ENCODE results near the gene GNG7. TPM values are rescaled to one million over a fixed set of nuclear protein-coding genes. Genes with fewer than 3 reads are reported as not detected.
A peak's percentile ranks its signal among the peaks of the same experiment; 100 is the strongest.

GNG7 gene
- polyA plus RNA-seq, 3 donors from 2014 or later, result 0.22 to 0.84 (median 0.33) TPM

- no peak overlapping the region for H3K4me3 Mint-ChIP-seq
- H3K9me3 Mint-ChIP-seq, result peaks cover 0 to 5% (median 0%) of the 10 kb centered on the region in 6 donors
- H3K36me3 Mint-ChIP-seq, result peaks cover 0 to 4% (median 0%) of the 10 kb centered on the region in 3 donors
- H3K27ac Mint-ChIP-seq, result no peak overlapping the region
- H3K27me3 Mint-ChIP-seq (ENCODE audit: low read depth in 3 of 3), result peaks cover 10 to 14% (median 10%) of the 10 kb centered on the region in 3 donors
- DNase-seq, result no peak
- H3K4me1 Mint-ChIP-seq, result peaks cover 5% of the 10 kb centered on the region in 2 donors
Measured at GRCh38 chr19:2485428-2485827, 217.1 kb downstream of the GNG7 start.

- no peak for DNase-seq
- H3K4me3 Mint-ChIP-seq, result no peak overlapping the region
- H3K36me3 Mint-ChIP-seq, result peaks cover 0 to 4% (median 0%) of the 10 kb centered on the region in 3 donors
- H3K27ac Mint-ChIP-seq, result no peak overlapping the region
- peaks cover 3 to 6% (median 3%) of the 10 kb centered on the region in 3 donors for H3K27me3 Mint-ChIP-seq (ENCODE audit: low read depth in 3 of 3)
- peaks cover 0 to 8% of the 10 kb centered on the region in 2 donors for H3K4me1 Mint-ChIP-seq
- peaks cover 0 to 5% (median 0%) of the 10 kb centered on the region in 6 donors for H3K9me3 Mint-ChIP-seq
Measured at GRCh38 chr19:2484178-2484937, 218.1 kb downstream of the GNG7 start.

GRCh38 chr19:2483484-2484151 lies 218.9 kb downstream of the GNG7 start:
- H3K4me3 Mint-ChIP-seq, result no peak overlapping the region
- no peak for DNase-seq
- H3K27ac Mint-ChIP-seq, result peak overlapping the region in 1 of 6 donors; percentile 34
- H3K4me1 Mint-ChIP-seq, result peaks cover under 1 to 10% of the 10 kb centered on the region in 2 donors
- H3K36me3 Mint-ChIP-seq, result peaks cover 0 to 4% (median 0%) of the 10 kb centered on the region in 3 donors
- H3K9me3 Mint-ChIP-seq, result peaks cover 0 to 5% (median 0%) of the 10 kb centered on the region in 6 donors
- peaks cover 4 to 7% (median 5%) of the 10 kb centered on the region in 3 donors for H3K27me3 Mint-ChIP-seq (ENCODE audit: low read depth in 3 of 3)

- Mint-ChIP-seq H3K4me1 (peaks cover 6 to 16% of the 10 kb centered on the region in 2 donors), H3K27me3 (ENCODE audit: low read depth in 3 of 3) (peaks cover 6 to 13% (median 9%) of the 10 kb centered on the region in 3 donors), H3K27ac (no peak overlapping the region), H3K36me3 (peaks cover 0 to 4% (median 3%) of the 10 kb centered on the region in 3 donors), H3K9me3 (peaks cover 0 to 5% (median 0%) of the 10 kb centered on the region in 6 donors), H3K4me3 (no peak overlapping the region)
- DNase-seq, result no peak
Measured at GRCh38 chr19:2483084-2483483, 219.4 kb downstream of the GNG7 start.

GRCh38 chr19:2482354-2483038 lies 220.0 kb downstream of the GNG7 start:
- peaks cover 0 to 7% (median 4%) of the 10 kb centered on the region in 3 donors for H3K36me3 Mint-ChIP-seq
- H3K27ac Mint-ChIP-seq, result no peak overlapping the region
- no peak overlapping the region for H3K4me3 Mint-ChIP-seq

GRCh38 chr19:2481466-2481865 lies 221.0 kb downstream of the GNG7 start:
- H3K4me1 Mint-ChIP-seq, result peaks cover 15 to 29% of the 10 kb centered on the region in 2 donors
- H3K9me3 Mint-ChIP-seq, result peaks cover 0 to 5% (median 0%) of the 10 kb centered on the region in 6 donors
- H3K27ac Mint-ChIP-seq, result peak overlapping the region in 1 of 6 donors; percentile 69
- peaks cover 12 to 21% (median 18%) of the 10 kb centered on the region in 3 donors for H3K27me3 Mint-ChIP-seq (ENCODE audit: low read depth in 3 of 3)
- no peak overlapping the region for H3K4me3 Mint-ChIP-seq
- peaks cover 0 to 7% (median 4%) of the 10 kb centered on the region in 3 donors for H3K36me3 Mint-ChIP-seq
- no peak for DNase-seq

More at GRCh38 chr19:2482354-2483038, 220.0 kb downstream of the GNG7 start:
- no peak for DNase-seq
- peaks cover 0 to 5% (median 0%) of the 10 kb centered on the region in 6 donors for H3K9me3 Mint-ChIP-seq
- H3K4me1 Mint-ChIP-seq, result peaks cover 12 to 21% of the 10 kb centered on the region in 2 donors
- H3K27me3 Mint-ChIP-seq (ENCODE audit: low read depth in 3 of 3), result peaks cover 6 to 16% (median 11%) of the 10 kb centered on the region in 3 donors

GRCh38 chr19:2479556-2480194 lies 222.8 kb downstream of the GNG7 start:
- Mint-ChIP-seq H3K4me1 (peaks cover 15 to 36% of the 10 kb centered on the region in 2 donors), H3K27ac (peak overlapping the region in 5 of 6 donors; percentile 59 to 91 (median 69)), H3K27me3 (ENCODE audit: low read depth in 3 of 3) (peaks cover 18 to 32% (median 26%) of the 10 kb centered on the region in 3 donors), H3K36me3 (peaks cover 0 to 10% (median 4%) of the 10 kb centered on the region in 3 donors), H3K9me3 (peaks cover 0 to 5% (median 0%) of the 10 kb centered on the region in 6 donors), H3K4me3 (peak overlapping the region; percentile 75 to 100 (median 96))
- no peak for DNase-seq

GRCh38 chr19:2478756-2479555 lies 223.5 kb downstream of the GNG7 start:
- peak overlapping the region; percentile 86 to 95 (median 94) for H3K27ac Mint-ChIP-seq
- peak overlapping the region; percentile 96 to 100 (median 99) for H3K4me3 Mint-ChIP-seq
- peaks cover 15 to 36% of the 10 kb centered on the region in 2 donors for H3K4me1 Mint-ChIP-seq
- peaks cover 0 to 10% (median 3%) of the 10 kb centered on the region in 3 donors for H3K36me3 Mint-ChIP-seq
- H3K27me3 Mint-ChIP-seq (ENCODE audit: low read depth in 3 of 3), result peaks cover 18 to 33% (median 26%) of the 10 kb centered on the region in 3 donors
- DNase-seq, result peak; percentile 66 to 70 (median 67)
- peaks cover 0 to 4% (median 0%) of the 10 kb centered on the region in 6 donors for H3K9me3 Mint-ChIP-seq

- H3K36me3 Mint-ChIP-seq, result peaks cover 0 to 10% (median 0%) of the 10 kb centered on the region in 3 donors
- H3K9me3 Mint-ChIP-seq, result no peaks in the 10 kb centered on the region
- H3K27me3 Mint-ChIP-seq (ENCODE audit: low read depth in 3 of 3), result peaks cover 18 to 37% (median 28%) of the 10 kb centered on the region in 3 donors
Measured at GRCh38 chr19:2478278-2478755, 224.2 kb downstream of the GNG7 start.

GRCh38 chr19:2477732-2478191 lies 224.7 kb downstream of the GNG7 start:
- Mint-ChIP-seq H3K36me3 (peaks cover 0 to 10% (median 0%) of the 10 kb centered on the region in 3 donors), H3K27me3 (ENCODE audit: low read depth in 3 of 3) (peaks cover 18 to 37% (median 29%) of the 10 kb centered on the region in 3 donors), H3K27ac (peak overlapping the region; percentile 86 to 95 (median 94)), H3K4me1 (peaks cover 15 to 36% of the 10 kb centered on the region in 2 donors), H3K4me3 (peak overlapping the region; percentile 96 to 100 (median 99)), H3K9me3 (no peaks in the 10 kb centered on the region)
- peak in 2 of 3 donors; percentile 30 to 36 for DNase-seq

More at GRCh38 chr19:2478278-2478755, 224.2 kb downstream of the GNG7 start:
- peak overlapping the region; percentile 96 to 100 (median 99) for H3K4me3 Mint-ChIP-seq
- peak overlapping the region; percentile 86 to 95 (median 94) for H3K27ac Mint-ChIP-seq
- DNase-seq, result peak; percentile 48 to 63 (median 61)
- H3K4me1 Mint-ChIP-seq, result peaks cover 15 to 36% of the 10 kb centered on the region in 2 donors

GRCh38 chr19:2477141-2477710 lies 225.3 kb downstream of the GNG7 start:
- no peak for DNase-seq

More at GRCh38 chr19:2477141-2477710, 225.3 kb downstream of the GNG7 start:
- Mint-ChIP-seq H3K36me3 (peaks cover 0 to 10% (median 0%) of the 10 kb centered on the region in 3 donors), H3K4me1 (peaks cover 15 to 36% of the 10 kb centered on the region in 2 donors), H3K27ac (peak overlapping the region; percentile 86 to 96 (median 94)), H3K9me3 (no peaks in the 10 kb centered on the region), H3K4me3 (peak overlapping the region; percentile 96 to 100 (median 99)), H3K27me3 (ENCODE audit: low read depth in 3 of 3) (peaks cover 18 to 37% (median 30%) of the 10 kb centered on the region in 3 donors)

Data from immature natural killer cell (primary cell).